ENCODE results near the gene KIAA1671.

Gene KIAA1671

DNA sequence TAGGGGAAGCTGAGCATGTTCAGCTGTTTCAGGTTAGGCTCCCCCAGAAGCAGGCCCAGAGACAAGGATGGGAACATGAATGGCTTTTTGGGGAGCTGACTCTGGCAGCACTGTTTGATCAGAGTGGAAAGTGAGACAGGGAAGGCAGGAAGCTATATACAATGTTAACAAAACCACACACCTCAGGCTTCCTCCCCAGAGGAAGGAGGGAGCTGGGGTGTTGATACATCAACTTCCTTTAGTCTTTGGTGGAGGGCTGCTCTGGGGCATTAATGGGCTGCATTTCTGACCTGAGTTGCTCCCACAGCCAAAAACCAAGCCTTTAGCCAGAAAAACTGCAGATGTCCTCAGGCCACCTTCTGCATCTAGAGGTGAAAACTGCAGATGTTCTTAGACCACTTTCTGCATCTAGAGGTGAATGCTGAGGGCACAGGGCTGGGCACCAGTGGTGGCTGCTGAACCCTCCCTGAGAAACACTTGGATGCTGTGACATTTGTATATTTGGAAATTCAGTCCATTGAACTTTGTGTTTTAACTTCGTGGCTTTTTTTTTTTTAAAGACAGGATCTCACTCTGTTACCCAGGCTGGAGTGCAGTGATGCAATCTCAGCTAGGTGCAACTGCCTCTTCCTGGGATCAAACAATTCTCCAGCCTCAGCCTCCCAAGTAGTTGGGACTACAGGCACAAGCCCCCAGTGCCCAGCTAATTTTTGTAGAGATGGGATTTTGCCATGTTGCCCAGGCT lies 49.9 kb downstream of the KIAA1671 start:
- Histone ChIP-seq H3K27ac (ENCODE audit: low read depth, low read length) (no peak overlapping the region), H3K9ac (ENCODE audit: low read length) (no peak overlapping the region), H3K27me3 (ENCODE audit: control insufficient read depth in 1 of 2, insufficient read depth in 2 of 2, low read length in 2 of 2) (no peaks in the 10 kb centered on the region)

DNA sequence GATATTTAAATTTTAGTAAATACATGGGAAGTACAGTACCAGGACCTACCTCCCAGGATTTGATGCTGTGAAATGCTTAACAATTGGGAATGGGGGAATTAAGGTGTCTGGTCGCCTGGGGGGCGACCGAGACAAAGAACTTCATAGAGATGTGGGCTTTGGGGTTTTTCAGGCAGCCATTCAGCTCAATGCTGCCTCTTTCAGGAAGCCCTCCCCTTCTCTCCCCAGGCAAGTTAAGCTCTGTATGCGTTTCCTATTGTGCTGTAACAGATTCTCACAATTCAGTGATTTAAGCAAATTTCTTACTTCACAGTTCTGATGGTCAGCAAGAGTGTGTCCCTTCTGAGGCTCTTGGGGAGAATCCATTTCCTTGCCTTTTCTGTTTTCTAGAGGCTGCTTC lies 53.8 kb downstream of the KIAA1671 start:
- H3K27me3 ChIP-seq (ENCODE audit: control insufficient read depth in 1 of 2, insufficient read depth in 2 of 2, low read length in 2 of 2) = no peaks in the 10 kb centered on the region
- H3K4me3 ChIP-seq (ENCODE audit: low read depth in 1 of 2, low read length in 2 of 2) = no peak overlapping the region
- no peaks in the 10 kb centered on the region for H3K36me3 ChIP-seq (ENCODE audit: insufficient read depth, low read length)
- no peak overlapping the region for H3K27ac ChIP-seq (ENCODE audit: low read depth, low read length)
- no peaks in the 10 kb centered on the region for H3K4me1 ChIP-seq (ENCODE audit: insufficient read depth, low read length)
- no peak overlapping the region for H3K9ac ChIP-seq (ENCODE audit: low read length)
- H3K9me3 ChIP-seq (ENCODE audit: low read length) = no peaks in the 10 kb centered on the region

More for the DNA sequence above, 49.9 kb downstream of the KIAA1671 start:
- Histone ChIP-seq H3K36me3 (ENCODE audit: insufficient read depth, low read length) (no peaks in the 10 kb centered on the region), H3K4me1 (ENCODE audit: insufficient read depth, low read length) (no peaks in the 10 kb centered on the region), H3K9me3 (ENCODE audit: low read length) (no peaks in the 10 kb centered on the region), H3K4me3 (ENCODE audit: low read depth in 1 of 2, low read length in 2 of 2) (no peak overlapping the region)

DNA sequence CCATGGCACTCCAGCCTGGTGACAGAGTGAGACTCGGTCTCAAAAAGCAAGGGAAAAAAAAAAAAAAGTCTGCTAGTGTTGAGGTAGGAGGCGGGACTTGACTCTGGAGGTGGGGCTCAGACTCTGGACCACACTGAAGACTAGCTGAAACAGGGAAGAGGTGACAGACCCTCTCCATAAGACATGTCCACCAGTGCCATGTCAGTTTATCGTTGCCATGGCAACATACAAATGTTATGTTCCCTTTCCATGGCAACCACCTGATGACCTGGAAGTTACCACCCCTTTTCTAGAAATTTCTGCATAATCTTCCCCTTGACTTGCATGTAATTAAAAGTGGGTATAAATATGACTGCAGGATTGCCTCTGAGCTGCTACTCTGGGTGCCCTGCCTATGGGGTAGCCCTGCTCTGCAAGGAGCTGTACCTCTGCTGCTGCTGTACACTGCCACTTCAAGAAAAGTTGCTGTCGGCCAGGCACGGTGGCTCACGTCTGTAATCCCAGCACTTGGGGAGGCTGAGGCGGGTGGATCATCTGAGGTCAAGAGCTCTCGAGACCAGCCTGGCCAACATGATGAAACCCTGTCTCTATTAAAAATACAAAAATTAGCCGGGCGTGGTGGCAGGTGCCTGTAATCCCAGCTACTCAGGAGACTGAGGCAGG lies 55.1 kb downstream of the KIAA1671 start:
- Histone ChIP-seq H3K4me1 (ENCODE audit: insufficient read depth, low read length) (no peaks in the 10 kb centered on the region), H3K27me3 (ENCODE audit: control insufficient read depth in 1 of 2, insufficient read depth in 2 of 2, low read length in 2 of 2) (no peaks in the 10 kb centered on the region), H3K9me3 (ENCODE audit: low read length) (no peaks in the 10 kb centered on the region), H3K27ac (ENCODE audit: low read depth, low read length) (no peak overlapping the region), H3K36me3 (ENCODE audit: insufficient read depth, low read length) (no peaks in the 10 kb centered on the region), H3K4me3 (ENCODE audit: low read depth in 1 of 2, low read length in 2 of 2) (no peak overlapping the region), H3K9ac (ENCODE audit: low read length) (no peak overlapping the region)

DNA sequence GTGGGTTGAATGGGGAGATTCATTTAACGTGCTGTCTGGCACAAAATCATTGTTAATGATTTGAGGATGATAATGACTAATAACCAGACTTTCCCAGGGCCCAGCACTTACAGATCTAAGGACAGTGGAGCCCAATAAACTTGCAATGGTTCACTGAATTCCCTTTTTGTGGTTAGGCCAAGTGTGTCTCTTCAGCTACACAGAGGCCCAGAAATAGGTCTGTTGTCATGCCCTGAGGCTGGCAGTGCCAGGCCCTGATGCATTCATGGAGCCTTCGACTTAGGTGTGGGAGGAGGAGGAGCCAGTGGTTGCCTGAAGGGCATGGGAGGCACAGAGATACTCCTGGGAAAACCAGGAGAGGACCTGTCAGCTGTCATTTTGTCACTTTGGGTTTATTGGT lies 56.1 kb downstream of the KIAA1671 start:
- Histone ChIP-seq H3K27me3 (ENCODE audit: control insufficient read depth in 1 of 2, insufficient read depth in 2 of 2, low read length in 2 of 2) (no peaks in the 10 kb centered on the region), H3K27ac (ENCODE audit: low read depth, low read length) (no peak overlapping the region), H3K4me1 (ENCODE audit: insufficient read depth, low read length) (peaks cover 9% of the 10 kb centered on the region), H3K4me3 (ENCODE audit: low read depth in 1 of 2, low read length in 2 of 2) (no peak overlapping the region), H3K9ac (ENCODE audit: low read length) (no peak overlapping the region), H3K9me3 (ENCODE audit: low read length) (no peaks in the 10 kb centered on the region), H3K36me3 (ENCODE audit: insufficient read depth, low read length) (no peaks in the 10 kb centered on the region)

DNA sequence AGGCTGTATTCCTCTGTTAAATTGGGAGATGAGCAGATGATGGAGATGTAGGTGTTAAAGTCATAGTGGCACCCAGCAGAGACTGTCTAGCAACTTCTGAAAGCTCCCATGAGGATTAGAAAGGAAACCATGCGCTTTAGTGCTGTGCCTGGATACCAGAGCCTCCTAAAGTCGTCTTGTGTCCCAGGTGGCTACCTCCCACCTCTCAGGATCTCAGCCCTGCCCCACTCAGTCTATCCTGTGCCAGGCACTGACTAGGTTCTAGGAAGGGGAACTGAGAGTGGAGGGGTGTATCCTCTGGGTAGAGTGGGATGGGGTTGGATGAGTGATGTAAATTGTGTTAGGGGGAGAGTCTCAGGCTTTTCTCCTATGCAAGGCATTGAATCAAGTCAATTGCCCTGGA lies 60.2 kb downstream of the KIAA1671 start:
- Histone ChIP-seq H3K9ac (ENCODE audit: low read length) (no peak overlapping the region), H3K4me3 (ENCODE audit: low read depth in 1 of 2, low read length in 2 of 2) (no peak overlapping the region)

DNA sequence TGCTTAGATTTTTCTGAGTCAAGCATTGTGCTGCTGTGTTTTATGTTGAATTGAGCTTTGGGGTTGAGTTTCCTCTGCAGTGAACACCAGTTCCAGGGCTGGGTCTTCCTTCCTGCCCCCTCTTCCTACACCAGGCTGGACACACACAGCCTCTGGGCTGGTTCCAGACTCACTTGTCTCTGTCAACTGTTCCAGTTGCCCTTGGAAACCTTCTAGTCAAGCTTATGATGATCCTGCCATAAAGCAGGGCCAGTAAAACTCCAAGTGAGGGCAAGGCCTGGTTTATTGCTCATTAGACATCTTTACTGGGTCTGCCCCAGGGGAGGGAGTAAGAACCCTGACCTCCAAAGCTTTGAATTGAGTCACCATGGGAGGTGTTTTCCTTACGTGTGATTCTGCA lies 61.1 kb downstream of the KIAA1671 start:
- Histone ChIP-seq H3K9ac (ENCODE audit: low read length) (no peak overlapping the region), H3K27ac (ENCODE audit: low read depth, low read length) (no peak overlapping the region), H3K4me1 (ENCODE audit: insufficient read depth, low read length) (peaks cover 15% of the 10 kb centered on the region)

More for the DNA sequence above, 60.2 kb downstream of the KIAA1671 start:
- Histone ChIP-seq H3K4me1 (ENCODE audit: insufficient read depth, low read length) (peaks cover 15% of the 10 kb centered on the region), H3K36me3 (ENCODE audit: insufficient read depth, low read length) (no peaks in the 10 kb centered on the region), H3K27ac (ENCODE audit: low read depth, low read length) (no peak overlapping the region), H3K9me3 (ENCODE audit: low read length) (no peaks in the 10 kb centered on the region), H3K27me3 (ENCODE audit: control insufficient read depth in 1 of 2, insufficient read depth in 2 of 2, low read length in 2 of 2) (no peaks in the 10 kb centered on the region)

DNA sequence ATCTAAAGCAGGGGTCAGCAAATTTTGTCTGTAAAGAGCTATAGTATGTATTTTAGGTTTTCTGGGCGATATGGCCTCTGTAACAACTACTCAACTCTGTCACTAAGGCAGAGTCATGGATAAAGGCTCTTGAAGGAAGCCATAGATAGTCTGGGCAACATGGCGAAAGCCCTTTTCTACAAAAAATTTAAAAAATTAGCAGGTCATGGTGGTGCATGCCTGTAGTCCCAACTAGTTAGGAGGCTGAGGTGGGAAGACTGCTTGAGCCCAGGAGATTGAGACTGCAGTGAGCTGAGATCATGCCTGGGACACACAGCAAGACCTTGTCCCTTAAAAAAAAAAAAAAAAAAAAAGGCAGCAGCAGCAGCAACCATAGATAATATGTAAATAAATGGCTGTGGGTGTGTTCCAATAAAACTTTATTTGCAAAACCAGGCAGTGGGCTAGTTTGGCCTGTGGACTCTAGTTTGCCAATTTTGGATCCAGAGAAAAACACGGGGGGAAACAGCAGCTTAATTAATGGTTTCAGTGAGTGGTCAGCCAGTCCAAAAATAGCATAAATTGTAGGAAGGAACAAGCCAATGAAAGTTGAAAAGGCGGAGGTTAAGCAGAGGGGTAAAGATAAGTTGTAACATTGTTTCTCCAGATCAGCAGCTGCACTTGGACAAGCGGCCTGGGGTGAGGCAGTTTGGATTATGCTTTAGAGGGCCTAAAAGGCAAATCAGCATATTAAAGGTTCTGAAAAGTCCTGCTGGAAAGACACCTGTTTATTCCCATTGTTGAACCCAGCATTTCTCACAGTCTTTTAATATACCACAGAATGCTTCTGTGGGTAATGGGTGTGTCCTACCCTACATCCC lies 62.6 kb downstream of the KIAA1671 start:
- Histone ChIP-seq H3K27ac (ENCODE audit: low read depth, low read length) (no peak overlapping the region), H3K9ac (ENCODE audit: low read length) (no peak overlapping the region), H3K27me3 (ENCODE audit: control insufficient read depth in 1 of 2, insufficient read depth in 2 of 2, low read length in 2 of 2) (no peaks in the 10 kb centered on the region), H3K9me3 (ENCODE audit: low read length) (no peaks in the 10 kb centered on the region), H3K4me1 (ENCODE audit: insufficient read depth, low read length) (peaks cover 15% of the 10 kb centered on the region), H3K36me3 (ENCODE audit: insufficient read depth, low read length) (no peaks in the 10 kb centered on the region), H3K4me3 (ENCODE audit: low read depth in 1 of 2, low read length in 2 of 2) (no peak overlapping the region)

More for the DNA sequence above, 61.1 kb downstream of the KIAA1671 start:
- Histone ChIP-seq H3K27me3 (ENCODE audit: control insufficient read depth in 1 of 2, insufficient read depth in 2 of 2, low read length in 2 of 2) (no peaks in the 10 kb centered on the region), H3K36me3 (ENCODE audit: insufficient read depth, low read length) (no peaks in the 10 kb centered on the region), H3K9me3 (ENCODE audit: low read length) (no peaks in the 10 kb centered on the region), H3K4me3 (ENCODE audit: low read depth in 1 of 2, low read length in 2 of 2) (no peak overlapping the region)

DNA sequence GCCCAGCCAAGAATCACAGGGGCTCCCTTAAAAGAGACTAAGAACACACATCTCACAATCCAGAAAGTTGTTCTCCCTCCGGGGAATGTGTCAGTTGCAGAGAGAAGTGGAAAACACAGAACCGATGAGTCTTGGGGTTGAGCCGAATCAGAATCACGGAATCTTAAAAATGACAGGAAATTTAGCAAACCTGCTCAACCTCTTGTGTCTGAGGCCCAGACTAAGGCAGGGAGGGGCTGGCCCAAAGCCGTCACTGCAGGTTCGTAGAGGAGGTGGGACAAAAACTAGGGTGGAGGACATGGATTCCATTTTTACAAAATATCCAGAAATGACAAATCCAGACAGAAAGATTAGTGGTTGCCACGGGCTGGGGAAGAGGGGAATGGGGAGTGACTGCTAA lies 63.8 kb downstream of the KIAA1671 start:
- H3K27ac ChIP-seq (ENCODE audit: low read depth, low read length) = no peak overlapping the region
- no peaks in the 10 kb centered on the region for H3K9me3 ChIP-seq (ENCODE audit: low read length)
- H3K9ac ChIP-seq (ENCODE audit: low read length) = no peak overlapping the region
- H3K4me1 ChIP-seq (ENCODE audit: insufficient read depth, low read length) = peaks cover 15% of the 10 kb centered on the region
- H3K27me3 ChIP-seq (ENCODE audit: control insufficient read depth in 1 of 2, insufficient read depth in 2 of 2, low read length in 2 of 2) = no peaks in the 10 kb centered on the region
- no peak overlapping the region for H3K4me3 ChIP-seq (ENCODE audit: low read depth in 1 of 2, low read length in 2 of 2)
- no peaks in the 10 kb centered on the region for H3K36me3 ChIP-seq (ENCODE audit: insufficient read depth, low read length)

DNA sequence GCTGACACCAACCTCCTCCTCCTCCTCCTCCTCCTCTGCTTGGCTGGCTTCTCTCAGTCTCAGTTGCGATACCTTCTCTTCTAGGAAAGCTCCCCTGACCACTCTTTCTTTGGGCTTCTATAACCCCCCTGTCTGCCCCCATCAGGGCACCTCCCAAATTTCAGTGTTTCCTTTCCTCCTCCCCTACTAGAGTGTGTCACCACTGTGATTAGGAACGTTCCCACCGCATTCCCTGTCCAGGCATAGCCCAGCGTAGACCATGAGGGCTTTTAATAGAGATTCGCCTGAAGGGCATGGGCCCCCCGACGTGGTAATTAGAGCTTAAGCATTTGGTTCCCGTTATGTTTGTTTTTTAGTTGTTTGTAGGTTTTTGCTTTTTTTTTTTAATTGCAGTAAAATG lies 65.5 kb downstream of the KIAA1671 start:
- no peaks in the 10 kb centered on the region for H3K36me3 ChIP-seq (ENCODE audit: insufficient read depth, low read length)
- H3K9me3 ChIP-seq (ENCODE audit: low read length) = no peaks in the 10 kb centered on the region
- H3K9ac ChIP-seq (ENCODE audit: low read length) = no peak overlapping the region
- H3K27me3 ChIP-seq (ENCODE audit: control insufficient read depth in 1 of 2, insufficient read depth in 2 of 2, low read length in 2 of 2) = no peaks in the 10 kb centered on the region
- no peak overlapping the region for H3K4me3 ChIP-seq (ENCODE audit: low read depth in 1 of 2, low read length in 2 of 2)
- peaks cover 13% of the 10 kb centered on the region for H3K4me1 ChIP-seq (ENCODE audit: insufficient read depth, low read length)
- no peak overlapping the region for H3K27ac ChIP-seq (ENCODE audit: low read depth, low read length)

DNA sequence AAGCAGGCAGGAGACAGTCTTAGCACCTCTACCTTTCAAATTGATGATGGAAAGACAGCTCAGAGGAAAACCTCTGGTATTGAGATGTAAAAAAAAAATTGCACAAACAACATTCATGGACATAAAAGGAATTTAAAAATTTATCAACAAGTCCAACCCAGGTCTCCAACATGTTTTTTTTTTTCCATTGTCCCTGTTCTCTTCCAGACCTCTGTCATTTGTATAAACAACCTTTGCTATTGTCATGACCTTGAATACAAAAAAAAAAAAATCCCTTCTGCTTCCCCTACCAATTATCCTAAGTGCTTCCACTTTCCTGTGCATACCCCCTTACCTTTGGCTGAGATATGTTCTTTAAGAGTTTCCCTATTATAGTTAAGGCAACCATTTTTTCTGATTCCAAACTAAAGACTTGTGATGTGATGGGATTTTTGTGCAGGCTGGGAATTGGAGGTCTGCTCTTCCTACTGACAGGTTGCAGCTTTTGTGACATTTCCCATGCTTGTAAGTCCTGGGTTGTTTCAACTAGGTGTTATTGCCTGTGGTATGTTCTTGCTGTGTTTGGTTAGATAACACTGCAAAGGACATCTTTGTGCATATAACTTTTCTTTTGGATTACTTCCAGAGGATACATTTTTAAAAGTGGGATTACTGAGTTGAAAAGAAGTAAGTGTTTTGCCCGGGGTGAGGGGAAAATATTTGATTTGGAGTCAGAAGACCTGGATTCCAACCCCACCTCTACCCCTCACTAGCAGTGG lies 67.1 kb downstream of the KIAA1671 start:
- no peak overlapping the region for H3K4me3 ChIP-seq (ENCODE audit: low read depth in 1 of 2, low read length in 2 of 2)
- no peaks in the 10 kb centered on the region for H3K4me1 ChIP-seq (ENCODE audit: insufficient read depth, low read length)
- H3K27ac ChIP-seq (ENCODE audit: low read depth, low read length) = no peak overlapping the region
- H3K36me3 ChIP-seq (ENCODE audit: insufficient read depth, low read length) = no peaks in the 10 kb centered on the region
- no peaks in the 10 kb centered on the region for H3K27me3 ChIP-seq (ENCODE audit: control insufficient read depth in 1 of 2, insufficient read depth in 2 of 2, low read length in 2 of 2)
- no peak overlapping the region for H3K9ac ChIP-seq (ENCODE audit: low read length)
- no peaks in the 10 kb centered on the region for H3K9me3 ChIP-seq (ENCODE audit: low read length)

DNA sequence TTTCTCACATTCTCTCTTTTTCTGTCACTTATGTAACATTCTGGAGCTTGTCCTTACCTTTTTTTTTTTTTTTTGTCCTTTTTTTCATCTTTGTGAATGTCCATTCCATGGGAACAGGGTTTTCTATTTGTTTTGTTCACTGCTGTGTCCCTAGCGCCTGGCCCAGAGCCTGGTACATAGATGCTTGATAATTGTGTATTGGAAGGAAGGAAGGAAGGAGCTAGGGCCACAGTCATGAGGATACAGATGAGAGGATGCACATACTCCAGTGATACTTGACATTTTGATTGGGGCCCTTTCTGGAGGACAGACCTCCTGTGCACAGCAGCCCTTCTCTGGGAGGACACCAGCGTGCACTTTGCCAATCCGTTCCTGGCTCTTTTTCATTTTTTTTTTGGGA lies 68.9 kb downstream of the KIAA1671 start:
- no peaks in the 10 kb centered on the region for H3K9me3 ChIP-seq (ENCODE audit: low read length)
- H3K27ac ChIP-seq (ENCODE audit: low read depth, low read length) = no peak overlapping the region
- no peaks in the 10 kb centered on the region for H3K27me3 ChIP-seq (ENCODE audit: control insufficient read depth in 1 of 2, insufficient read depth in 2 of 2, low read length in 2 of 2)

More for the DNA sequence above, 68.9 kb downstream of the KIAA1671 start:
- Histone ChIP-seq H3K36me3 (ENCODE audit: insufficient read depth, low read length) (no peaks in the 10 kb centered on the region), H3K4me1 (ENCODE audit: insufficient read depth, low read length) (no peaks in the 10 kb centered on the region), H3K9ac (ENCODE audit: low read length) (no peak overlapping the region), H3K4me3 (ENCODE audit: low read depth in 1 of 2, low read length in 2 of 2) (no peak overlapping the region)
